Measurements from ENCODE around the gene SBF2.

Gene SBF2

GRCh38 chr11:10295064-10295901 lies 1.3 kb upstream of the SBF2 start:
- Histone ChIP-seq H3K27ac (peak overlapping the region in 1 of 2 donors; percentile 96), H3K4me3 (peak overlapping the region; percentile 93)
- TF ChIP-seq, protein P1, sequence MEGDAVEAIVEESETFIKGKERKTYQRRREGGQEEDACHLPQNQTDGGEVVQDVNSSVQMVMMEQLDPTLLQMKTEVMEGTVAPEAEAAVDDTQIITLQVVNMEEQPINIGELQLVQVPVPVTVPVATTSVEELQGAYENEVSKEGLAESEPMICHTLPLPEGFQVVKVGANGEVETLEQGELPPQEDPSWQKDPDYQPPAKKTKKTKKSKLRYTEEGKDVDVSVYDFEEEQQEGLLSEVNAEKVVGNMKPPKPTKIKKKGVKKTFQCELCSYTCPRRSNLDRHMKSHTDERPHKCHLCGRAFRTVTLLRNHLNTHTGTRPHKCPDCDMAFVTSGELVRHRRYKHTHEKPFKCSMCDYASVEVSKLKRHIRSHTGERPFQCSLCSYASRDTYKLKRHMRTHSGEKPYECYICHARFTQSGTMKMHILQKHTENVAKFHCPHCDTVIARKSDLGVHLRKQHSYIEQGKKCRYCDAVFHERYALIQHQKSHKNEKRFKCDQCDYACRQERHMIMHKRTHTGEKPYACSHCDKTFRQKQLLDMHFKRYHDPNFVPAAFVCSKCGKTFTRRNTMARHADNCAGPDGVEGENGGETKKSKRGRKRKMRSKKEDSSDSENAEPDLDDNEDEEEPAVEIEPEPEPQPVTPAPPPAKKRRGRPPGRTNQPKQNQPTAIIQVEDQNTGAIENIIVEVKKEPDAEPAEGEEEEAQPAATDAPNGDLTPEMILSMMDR (IDR thresholded peaks at IDR 0.05) = no peak
- no peak for DNase-seq (ENCODE audit: low spot score)

GRCh38 chr11:10294290-10294953 lies 403 bp upstream of the SBF2 start:
- Histone ChIP-seq H3K4me3 (peak overlapping the region; percentile 93), H3K27ac (peak overlapping the region; percentile 96 to 97)
- DNase-seq (ENCODE audit: low spot score) = no peak
- TF ChIP-seq, protein P1 (IDR thresholded peaks at IDR 0.05) = no peak

DNA sequence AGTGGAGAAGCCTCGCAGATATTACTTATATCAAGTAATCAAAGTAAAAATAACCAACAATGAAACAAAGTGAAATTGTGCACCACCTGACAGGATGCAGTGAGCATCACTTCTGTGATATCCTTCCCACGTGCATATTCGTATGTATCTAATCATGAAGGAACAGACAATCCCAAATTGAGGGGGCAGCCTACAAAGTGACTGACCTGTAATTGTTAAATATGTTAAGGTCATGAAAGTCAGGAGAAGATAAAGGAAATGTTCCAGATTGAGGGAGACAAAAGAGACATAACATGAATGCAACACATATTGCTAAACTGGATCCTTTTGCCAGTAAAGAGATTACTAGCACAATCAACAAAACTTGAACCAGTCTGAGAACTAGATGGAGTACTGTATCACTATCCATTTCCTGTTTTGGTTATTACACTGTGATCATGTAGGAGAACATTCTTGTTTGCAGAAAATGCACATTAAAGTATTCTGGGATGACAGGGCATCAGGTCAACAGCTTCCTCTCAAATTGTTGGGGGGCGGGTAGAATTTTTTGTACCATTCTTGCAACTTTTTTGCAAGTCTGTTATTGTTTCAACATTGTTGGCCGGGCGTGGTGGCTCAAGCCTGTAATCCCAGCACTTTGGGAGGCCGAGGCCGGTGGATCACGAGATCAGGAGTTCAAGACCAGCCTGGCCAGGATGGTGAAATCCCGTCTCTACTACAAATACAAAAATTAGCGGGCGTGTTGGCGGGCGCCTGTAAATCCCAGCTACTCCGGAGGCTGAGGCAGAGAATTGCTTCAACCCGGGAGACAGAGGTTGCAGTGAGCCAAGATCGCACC lies 2.0 kb downstream of the SBF2 start:
- peak overlapping the region in 1 of 2 donors; percentile 33 for H3K27ac ChIP-seq
- TF ChIP-seq, protein P1 (IDR thresholded peaks at IDR 0.05) = no peak
- no peak overlapping the region for H3K4me3 ChIP-seq
- DNase-seq (ENCODE audit: low spot score) = no peak

DNA sequence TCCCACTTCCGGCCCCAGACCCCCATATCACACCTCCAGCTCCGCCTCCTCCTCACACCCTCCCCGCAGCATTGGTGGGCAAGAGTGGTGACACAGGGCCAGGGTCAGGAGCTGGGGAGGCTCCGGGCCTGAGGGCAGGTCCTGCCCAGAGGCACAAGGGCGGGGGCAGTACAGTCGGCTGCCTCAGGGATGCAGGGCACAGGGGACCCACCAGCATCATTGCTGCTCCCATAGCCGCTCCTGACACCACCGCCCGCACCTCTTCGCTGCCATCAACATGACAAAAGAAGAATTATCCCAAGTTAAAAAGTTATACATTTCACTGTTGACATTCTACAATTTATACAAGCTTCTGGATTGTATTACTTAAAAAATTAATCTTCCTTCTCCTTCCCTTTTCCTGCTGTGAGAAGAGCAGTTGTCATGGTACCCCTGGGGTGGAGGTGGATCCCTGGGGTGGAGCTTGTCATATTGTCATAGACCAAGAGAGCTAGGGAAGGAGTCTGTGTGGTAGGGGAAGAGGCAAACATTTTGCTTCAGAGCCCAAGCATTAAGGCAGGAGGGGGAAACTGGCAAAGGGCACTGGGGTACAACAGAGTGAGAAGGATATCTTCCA lies 4.1 kb downstream of the SBF2 start:
- H3K27ac ChIP-seq = no peak overlapping the region
- no peak overlapping the region for H3K4me3 ChIP-seq
- DNase-seq (ENCODE audit: low spot score) = no peak
- TF ChIP-seq, protein P1 (IDR thresholded peaks at IDR 0.05) = no peak

DNA sequence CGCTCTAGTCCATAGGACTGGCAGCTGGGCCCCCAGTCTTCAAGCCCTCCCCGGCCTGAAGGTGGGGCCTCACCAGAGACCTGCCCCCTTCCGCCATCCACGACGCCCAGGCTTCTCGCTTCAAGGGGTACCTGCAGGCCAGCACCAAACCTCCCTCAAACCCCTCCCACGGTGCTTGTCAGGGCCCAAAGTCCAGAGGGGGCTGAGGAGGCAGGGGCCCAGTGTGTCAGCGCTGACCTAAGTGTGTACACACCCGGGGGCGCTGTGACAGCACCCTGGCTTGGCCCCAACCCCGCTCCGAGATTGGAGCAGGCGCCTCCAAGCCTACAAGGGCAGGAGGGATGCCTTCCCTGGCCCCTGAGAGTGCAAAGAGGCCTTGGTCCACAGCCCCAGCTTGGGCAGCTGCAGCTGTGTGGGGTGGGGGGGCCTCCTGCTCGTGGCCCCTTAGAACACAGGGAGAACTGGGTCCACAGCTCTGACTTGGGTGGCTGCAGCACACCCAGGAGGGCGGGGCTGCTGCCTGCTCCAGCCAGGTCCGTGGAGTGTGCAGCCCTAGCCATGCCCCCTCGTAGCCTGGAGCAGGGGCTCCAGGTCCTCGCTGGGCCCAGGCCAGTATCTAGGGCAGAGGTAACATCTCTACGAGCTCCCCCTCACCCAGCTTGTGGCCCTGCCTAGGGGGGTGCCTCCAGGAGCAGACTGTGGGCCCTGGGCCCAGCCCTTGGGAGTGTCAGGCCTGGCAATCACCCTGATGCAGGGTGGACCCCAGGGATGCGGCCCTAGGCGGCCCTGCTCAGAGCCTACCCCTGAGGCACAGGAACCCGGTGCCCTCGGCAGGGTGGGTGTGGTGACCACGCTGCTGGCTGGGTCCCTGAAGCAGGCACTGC lies 4.9 kb downstream of the SBF2 start:
- TF ChIP-seq, protein P1 (IDR thresholded peaks at IDR 0.05) = no peak
- Histone ChIP-seq H3K27ac (no peak overlapping the region), H3K4me3 (no peak overlapping the region)
- no peak for DNase-seq (ENCODE audit: low spot score)
